ENCODE results near the gene ABCC8. TPM values are rescaled to one million over a fixed set of nuclear protein-coding genes. Genes with fewer than 3 reads are reported as not detected.

Gene ABCC8
- total and polyA plus RNA-seq, 10 of the 15 experiments (the other 5 are each of a cell fraction or from before 2014, with no cell fraction given) = not detected

GRCh38 chr11:17407575-17407974 is 69.1 kb downstream of the ABCC8 start (continued):
- TF ChIP-seq SMAD1 (IDR thresholded peaks at IDR 0.05; ENCODE audit: low read depth, partially characterized antibody) (no peak), MXI1 (IDR thresholded peaks at IDR 0.05; ENCODE audit: low read depth, low read length) (no peak), YY1 (IDR thresholded peaks at IDR 0.05; ENCODE audit: low read depth, low read length) (no peak), ATF7 (IDR thresholded peaks at IDR 0.05; ENCODE audit: low read depth) (no peak)

- H3K27ac ChIP-seq (ENCODE audit: control insufficient read depth, insufficient read depth) = no peak overlapping the region
- CTCF ChIA-PET = no interaction called here
- intact Hi-C loops (cut with micrococcal nuclease; ENCODE audit: unreplicated experiment) (no loop called here), in situ Hi-C loops (cut with MboI) (no loop called here)
- no peaks in the 10 kb centered on the region for H3K36me3 ChIP-seq (ENCODE audit: control insufficient read depth in 2 of 2, insufficient read depth in 2 of 2, low read length in 1 of 2)
- no peak overlapping the region for H3K4me2 ChIP-seq (ENCODE audit: control insufficient read depth, insufficient read depth)
- no peak overlapping the region for H3K9ac ChIP-seq (ENCODE audit: control insufficient read depth, insufficient read depth, low read length)
- H3K79me2 ChIP-seq (ENCODE audit: control insufficient read depth, insufficient read depth, low read length) = no peaks in the 10 kb centered on the region
- no peak overlapping the region for H2AFZ ChIP-seq (ENCODE audit: control insufficient read depth, low read depth, low read length)
- POLR2A ChIA-PET = no interaction called here
- DNase-seq (ENCODE audit: low read depth, low spot score) (no peak), FAIRE-seq (no peak), ATAC-seq (no peak)
- SMC1A ChIA-PET (ENCODE audit: uncharacterized antibody, unreplicated experiment) = no interaction called here
- H4K20me1 ChIP-seq (ENCODE audit: control insufficient read depth, insufficient read depth) = no peaks in the 10 kb centered on the region
- no peaks in the 10 kb centered on the region for H3K4me1 ChIP-seq (ENCODE audit: control insufficient read depth, insufficient read depth, low read length)
- no peaks in the 10 kb centered on the region for H3K9me3 ChIP-seq (replicated peaks; ENCODE audit: control insufficient read depth, insufficient read depth, low read length)
- RAD21 ChIA-PET (ENCODE audit: unreplicated experiment) = no interaction called here
- 76% methylated on average over 13 of the region's 13 CpGs for WGBS (ENCODE audit: insufficient coverage, insufficient replicate concordance, low lambda C conversion rate, missing lambda C conversion rate)
- no peak for TF ChIP-seq ZSCAN29 (IDR thresholded peaks at IDR 0.05)
- TF ChIP-seq SKIL (IDR thresholded peaks at IDR 0.05; ENCODE audit: low read depth, poor library complexity, severe bottlenecking) = no peak
- no peak for TF ChIP-seq NR2C1 (IDR thresholded peaks at IDR 0.05)
- no peak for TF ChIP-seq ZNF622 (IDR thresholded peaks at IDR 0.05)
- TF ChIP-seq RBBP5 (conservative IDR thresholded peaks at IDR 0.05) = no peak
- no peak for TF ChIP-seq ZNF274 (IDR thresholded peaks at IDR 0.05; ENCODE audit: insufficient read depth, insufficient read length)
- TF ChIP-seq RUNX3 (IDR thresholded peaks at IDR 0.05; ENCODE audit: low read length) = no peak
- no peaks in the 10 kb centered on the region for H3K27me3 ChIP-seq (replicated peaks in 1 of 2; ENCODE audit: control insufficient read depth in 2 of 2, insufficient read depth in 2 of 2, low read length in 1 of 2)
- BruUV-seq (replicated peaks) = no TSS peak
- no peak overlapping the region for H3K4me3 ChIP-seq
Observed at GRCh38 chr11:17406818-17407149, 69.9 kb downstream of the ABCC8 start.
